ENCODE data around the gene BCAS3. TPM values are rescaled to one million over a fixed set of nuclear protein-coding genes. Genes with fewer than 3 reads are reported as not detected.

Gene BCAS3
- total RNA-seq, 2 donors from 2014 or later = 12.0 to 15.6 TPM

- Histone ChIP-seq H3K36me3 (peaks cover 6% of the 10 kb centered on the region), H3K27me3 (no peaks in the 10 kb centered on the region), H3K9me3 (no peaks in the 10 kb centered on the region), H3K4me1 (no peaks in the 10 kb centered on the region), H3K27ac (no peak overlapping the region), H3K4me3 (no peak overlapping the region)
- no peak for TF ChIP-seq CTCF (IDR thresholded peaks at IDR 0.05)
- no peak for DNase-seq (ENCODE audit: low spot score)
These were observed 21.4 kb downstream of the BCAS3 start for GRCh38 chr17:60699090-60699489.

GRCh38 chr17:60704170-60704569 lies 26.5 kb downstream of the BCAS3 start:
- TF ChIP-seq CTCF (IDR thresholded peaks at IDR 0.05) = no peak
- Histone ChIP-seq H3K9me3 (no peaks in the 10 kb centered on the region), H3K27me3 (no peaks in the 10 kb centered on the region), H3K4me3 (no peak overlapping the region), H3K27ac (no peak overlapping the region), H3K4me1 (no peaks in the 10 kb centered on the region), H3K36me3 (peaks cover 2% of the 10 kb centered on the region)
- no peak for DNase-seq (ENCODE audit: low spot score)

GRCh38 chr17:60712675-60713074 lies 35.0 kb downstream of the BCAS3 start:
- no peak for DNase-seq (ENCODE audit: low spot score)
- Histone ChIP-seq H3K4me1 (no peaks in the 10 kb centered on the region), H3K36me3 (peaks cover 7% of the 10 kb centered on the region), H3K4me3 (no peak overlapping the region), H3K27ac (no peak overlapping the region), H3K9me3 (no peaks in the 10 kb centered on the region), H3K27me3 (no peaks in the 10 kb centered on the region)
- TF ChIP-seq CTCF (IDR thresholded peaks at IDR 0.05) = no peak

GRCh38 chr17:60713608-60714007 lies 36.0 kb downstream of the BCAS3 start:
- no peak for DNase-seq (ENCODE audit: low spot score)
- H3K9me3 ChIP-seq = no peaks in the 10 kb centered on the region
- no peak overlapping the region for H3K27ac ChIP-seq
- H3K27me3 ChIP-seq = no peaks in the 10 kb centered on the region
- TF ChIP-seq CTCF (IDR thresholded peaks at IDR 0.05) = no peak
- H3K4me3 ChIP-seq = no peak overlapping the region
- H3K36me3 ChIP-seq = peaks cover 7% of the 10 kb centered on the region
- no peaks in the 10 kb centered on the region for H3K4me1 ChIP-seq

- DNase-seq (ENCODE audit: low spot score) = no peak
- H3K36me3 ChIP-seq = no peaks in the 10 kb centered on the region
- no peak for TF ChIP-seq CTCF (IDR thresholded peaks at IDR 0.05)
- H3K27me3 ChIP-seq = no peaks in the 10 kb centered on the region
- no peak overlapping the region for H3K4me3 ChIP-seq
- no peaks in the 10 kb centered on the region for H3K9me3 ChIP-seq
- H3K4me1 ChIP-seq = no peaks in the 10 kb centered on the region
- H3K27ac ChIP-seq = no peak overlapping the region
These were observed 39.1 kb downstream of the BCAS3 start for GRCh38 chr17:60716766-60717165.

- Histone ChIP-seq H3K9me3 (no peaks in the 10 kb centered on the region), H3K36me3 (no peaks in the 10 kb centered on the region), H3K27me3 (no peaks in the 10 kb centered on the region), H3K4me3 (no peak overlapping the region), H3K4me1 (no peaks in the 10 kb centered on the region), H3K27ac (no peak overlapping the region)
- no peak for TF ChIP-seq CTCF (IDR thresholded peaks at IDR 0.05)
- DNase-seq (ENCODE audit: low spot score) = no peak
These were observed 40.2 kb downstream of the BCAS3 start for GRCh38 chr17:60717814-60718213.
